Naive thymus-derived CD4-positive, alpha-beta T cell (primary cell): ENCODE data around the gene ADAM12. TPM values are rescaled to one million over a fixed set of nuclear protein-coding genes. Genes with fewer than 3 reads are reported as not detected.

Experiments
- ATAC-seq: fragments of 150-1000 bp; cut with Tn5 transposase; 2 replicates; pipeline ENCODE4 v1.10.0; 2021; ENCODE audit warnings: mild to moderate bottlenecking, moderate library complexity
- CTCF ChIA-PET: fragments of 350-600 bp; sonication (Branson Sonifier 250); formaldehyde crosslinking; loops from one replicate; lab custom pipeline; 2021; ENCODE audit warnings: antibody characterized with exemption; lab: Charles Lee
- POLR2A ChIA-PET: fragments of 350-600 bp; sonication (Branson Sonifier 250); formaldehyde crosslinking; loops from one replicate; lab custom pipeline; 2021; ENCODE audit warnings: antibody characterized with exemption, inconsistent platforms; lab: Charles Lee
- DNase-seq, 9 donors: peaks; one replicate each; pipeline versions ENCODE4 v3.0.0 to v3.0.0-alpha.2; 2020 to 2022; ENCODE audit warnings: mixed read lengths in 1 of 9
- H3K27ac ChIP-seq: one replicate; pipeline ENCODE4 v1.7.0; 2013; ENCODE audit warnings: mild to moderate bottlenecking, low read depth, low read length, moderate library complexity
- H3K27me3 ChIP-seq, 2 donors: one replicate each; pipeline ENCODE4 v1.7.0; 2013; ENCODE audit warnings: low read length in 2 of 2, mild to moderate bottlenecking in 2 of 2, moderate library complexity in 2 of 2; ENCODE audit not compliant: control insufficient read depth in 2 of 2, insufficient read depth in 2 of 2
- H3K36me3 ChIP-seq, 3 experiments: 1 replicate in 2 of 3; 2 replicates in 1 of 3; pipeline ENCODE4 v1.7.0; 2013; ENCODE audit warnings: low read length in 3 of 3, mild to moderate bottlenecking in 3 of 3, moderate library complexity in 1 of 3; ENCODE audit not compliant: insufficient read depth in 3 of 3, control insufficient read depth in 2 of 3
- H3K4me1 ChIP-seq, 2 donors: one replicate each; pipeline ENCODE4 v1.7.0; 2013; ENCODE audit warnings: low read length in 2 of 2, mild to moderate bottlenecking in 2 of 2, moderate library complexity in 1 of 2; ENCODE audit not compliant: control insufficient read depth in 2 of 2, insufficient read depth in 2 of 2
- H3K4me3 ChIP-seq: 2 replicates; pipeline ENCODE4 v1.7.0; 2013; ENCODE audit warnings: mild to moderate bottlenecking, low read length
- H3K9me3 ChIP-seq, 3 experiments: 1 replicate in 2 of 3; 2 replicates in 1 of 3; pipeline ENCODE4 v1.7.0; 2013; ENCODE audit warnings: low read length in 3 of 3; ENCODE audit not compliant: control insufficient read depth in 2 of 3
- H3K27ac Mint-ChIP-seq, 9 donors: one replicate each; pipeline ENCODE4 v1.8.0; 2020 to 2022; ENCODE audit warnings: mixed read lengths in 9 of 9, mild to moderate bottlenecking in 8 of 9, moderate library complexity in 5 of 9, inconsistent platforms in 2 of 9
- H3K27me3 Mint-ChIP-seq, 5 donors: one replicate each; pipeline ENCODE4 v1.8.0; 2021 to 2022; ENCODE audit warnings: mixed read lengths in 5 of 5, mild to moderate bottlenecking in 1 of 5
- H3K36me3 Mint-ChIP-seq, 5 donors: one replicate each; pipeline ENCODE4 v1.8.0; 2020 to 2022; ENCODE audit warnings: mixed read lengths in 5 of 5, mild to moderate bottlenecking in 3 of 5, inconsistent platforms in 1 of 5
- H3K4me1 Mint-ChIP-seq, 7 donors: one replicate each; pipeline ENCODE4 v1.8.0; 2020 to 2022; ENCODE audit warnings: mixed read lengths in 7 of 7, mild to moderate bottlenecking in 3 of 7, inconsistent platforms in 1 of 7
- H3K4me3 Mint-ChIP-seq, 10 donors: one replicate each; pipeline ENCODE4 v1.8.0; 2020 to 2022; ENCODE audit warnings: mild to moderate bottlenecking in 10 of 10, mixed read lengths in 10 of 10, moderate library complexity in 6 of 10, inconsistent platforms in 2 of 10
- H3K9me3 Mint-ChIP-seq, 11 donors: one replicate each; pipeline ENCODE4 v1.8.0; 2020 to 2022; ENCODE audit warnings: mixed read lengths in 11 of 11, mild to moderate bottlenecking in 4 of 11, inconsistent platforms in 1 of 11, moderate library complexity in 1 of 11
- intact Hi-C, 2 donors: fragments of 100-400 bp; cut with micrococcal nuclease; formaldehyde crosslinking; loops; one replicate each; pipeline ENCODE4 v1.15.1; 2023
- polyA plus RNA-seq, 2 donors: library from polyadenylated mRNA; unstranded; fragments of 300-500 nt; fragmentation: Illumina TruSeq; gene quantifications; one replicate each; pipeline ENCODE4 v1.2.3, GENCODE V29; 2021
- total RNA-seq, 6 experiments: library from RNA in 5 of 6; stranded (reverse) in 5 of 6; gene quantifications; 1 replicate in 5 of 6; 2 replicates in 1 of 6; pipeline ENCODE4 v1.2.3 and lab custom pipeline; 2021 to 2026

Gene ADAM12
- total and polyA plus RNA-seq, 7 experiments from 2014 or later = 0.58 to 1.0 TPM; not detected in 5

DNA sequence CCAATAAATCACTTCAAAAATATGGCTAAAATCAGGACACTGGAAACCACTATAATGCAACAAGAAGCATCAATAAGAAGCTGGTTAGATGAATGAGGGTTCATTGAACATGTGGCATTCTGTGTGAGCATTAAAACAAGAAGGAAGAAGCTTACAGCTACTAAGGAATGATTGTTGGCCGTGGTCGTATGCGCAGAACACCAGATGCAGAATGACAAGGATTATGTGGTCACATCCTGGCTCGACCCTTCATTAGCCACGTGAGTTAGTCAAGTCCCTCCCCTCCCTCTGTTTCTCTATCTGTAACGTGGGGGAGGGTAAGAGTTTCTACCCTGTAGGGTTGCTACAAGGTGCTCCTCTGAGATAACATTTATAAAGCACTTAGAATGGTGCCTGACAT, 174.3 kb downstream of the ADAM12 start:
- Mint-ChIP-seq H3K9me3 (peaks cover 0 to 4% (median 0%) of the 10 kb centered on the region in 11 donors), H3K4me1 (no peaks in the 10 kb centered on the region), H3K27ac (no peak overlapping the region), H3K27me3 (peaks cover 0 to 37% (median 11%) of the 10 kb centered on the region in 5 donors), H3K4me3 (no peak overlapping the region), H3K36me3 (no peaks in the 10 kb centered on the region)
- intact Hi-C loops = no loop called here
- H3K27me3 ChIP-seq = no peaks in the 10 kb centered on the region
- H3K9me3 ChIP-seq = no peaks in the 10 kb centered on the region
- no peaks in the 10 kb centered on the region for H3K4me1 ChIP-seq
- no peak overlapping the region for H3K4me3 ChIP-seq
- POLR2A ChIA-PET = no interaction called here
- no peak for DNase-seq
- H3K27ac ChIP-seq = no peak overlapping the region
- CTCF ChIA-PET = no interaction called here
- no peaks in the 10 kb centered on the region for H3K36me3 ChIP-seq
- no peak for ATAC-seq

DNA sequence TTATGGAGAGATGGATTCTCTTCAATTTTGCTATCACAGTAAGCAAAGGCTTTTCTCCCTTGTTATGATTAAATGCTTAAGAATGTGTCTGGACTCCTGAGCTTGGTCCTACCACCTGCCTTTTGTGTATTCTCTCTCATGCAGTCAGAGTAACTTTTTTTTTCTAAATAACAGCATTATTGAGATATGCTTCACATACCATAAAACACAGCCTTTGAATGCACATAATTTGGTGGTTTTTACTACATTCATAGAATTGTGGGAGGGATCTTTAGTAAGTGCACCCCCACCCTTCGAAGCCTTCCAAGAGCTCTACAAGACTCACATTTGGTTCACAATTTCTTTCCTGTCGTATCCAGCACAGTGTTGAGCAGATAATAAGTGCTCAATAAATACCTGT, 175.5 kb downstream of the ADAM12 start:
- CTCF ChIA-PET = no interaction called here

DNA sequence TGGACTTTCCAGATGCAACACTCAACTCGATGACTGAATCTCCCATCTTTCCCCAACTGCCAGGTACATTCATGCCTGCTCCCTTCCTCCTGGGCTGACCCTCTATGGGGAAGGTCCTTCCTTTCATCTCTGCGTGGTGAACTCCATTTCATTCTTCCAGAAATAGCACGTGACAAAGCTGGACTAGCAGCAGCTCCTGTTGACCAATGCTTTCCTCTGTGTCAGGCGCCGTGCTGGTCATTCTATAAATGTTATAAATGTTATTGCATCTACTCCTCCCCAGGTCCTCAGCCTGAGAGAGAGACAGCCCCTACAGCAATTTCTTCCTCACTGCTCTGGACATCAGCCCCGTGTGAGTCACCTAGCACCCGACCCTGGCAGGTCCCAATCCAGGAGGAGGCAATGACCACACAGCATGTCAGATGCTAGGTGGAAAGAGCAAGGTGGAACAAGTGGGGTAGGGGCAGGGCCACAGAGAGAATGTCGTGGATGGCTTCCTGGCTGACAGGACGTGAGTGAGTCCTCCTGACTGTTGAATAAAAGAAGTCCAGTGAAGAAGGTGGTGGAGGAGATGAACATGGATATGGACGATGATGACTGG, 178.1 kb downstream of the ADAM12 start:
- DNase-seq (no peak), ATAC-seq (no peak)
- H3K27ac ChIP-seq = no peak overlapping the region
- H3K4me3 Mint-ChIP-seq = no peak overlapping the region
- no peaks in the 10 kb centered on the region for H3K36me3 Mint-ChIP-seq
- H3K27me3 Mint-ChIP-seq = peaks cover 0 to 35% (median 15%) of the 10 kb centered on the region in 5 donors
- H3K4me3 ChIP-seq = no peak overlapping the region
- H3K4me1 ChIP-seq = no peaks in the 10 kb centered on the region
- ChIA-PET CTCF (no interaction called here), POLR2A (no interaction called here)
- H3K36me3 ChIP-seq = no peaks in the 10 kb centered on the region
- no peaks in the 10 kb centered on the region for H3K4me1 Mint-ChIP-seq
- no peak overlapping the region for H3K27ac Mint-ChIP-seq
- peaks cover 0 to 3% (median 0%) of the 10 kb centered on the region in 11 donors for H3K9me3 Mint-ChIP-seq
- H3K27me3 ChIP-seq = no peaks in the 10 kb centered on the region
- H3K9me3 ChIP-seq = no peaks in the 10 kb centered on the region
- intact Hi-C loops = no loop called here

More for the DNA sequence above, 175.5 kb downstream of the ADAM12 start:
- Histone ChIP-seq H3K4me1 (no peaks in the 10 kb centered on the region), H3K27ac (no peak overlapping the region), H3K36me3 (no peaks in the 10 kb centered on the region), H3K4me3 (no peak overlapping the region), H3K9me3 (no peaks in the 10 kb centered on the region), H3K27me3 (no peaks in the 10 kb centered on the region)
- Mint-ChIP-seq H3K27ac (no peak overlapping the region), H3K9me3 (peaks cover 0 to 4% (median 0%) of the 10 kb centered on the region in 11 donors), H3K27me3 (peaks cover 0 to 37% (median 15%) of the 10 kb centered on the region in 5 donors), H3K4me3 (no peak overlapping the region), H3K36me3 (no peaks in the 10 kb centered on the region), H3K4me1 (no peaks in the 10 kb centered on the region)
- ATAC-seq (no peak), DNase-seq (no peak)
- POLR2A ChIA-PET = no interaction called here
- intact Hi-C loops = no loop called here

DNA sequence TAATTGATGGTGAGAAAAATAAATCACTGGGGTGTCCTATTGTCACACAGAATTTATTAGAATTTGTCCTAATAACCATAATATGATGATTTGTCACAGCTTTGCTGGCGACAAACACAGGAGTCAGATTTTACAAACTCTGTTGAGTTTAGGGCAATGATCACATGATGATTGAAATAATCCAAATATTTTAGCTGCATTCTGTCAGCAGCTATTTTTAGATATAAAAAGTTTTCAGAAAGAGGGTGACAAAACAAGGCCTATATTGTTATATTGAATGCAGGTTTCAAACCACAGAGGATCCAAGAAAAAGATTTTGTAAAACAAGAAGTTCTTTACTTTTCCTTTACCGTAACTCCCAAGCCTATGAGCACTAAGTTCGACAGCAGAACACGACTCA, 178.8 kb downstream of the ADAM12 start:
- H3K27ac Mint-ChIP-seq = no peak overlapping the region
- intact Hi-C loops = no loop called here
- Histone ChIP-seq H3K4me1 (no peaks in the 10 kb centered on the region), H3K27ac (no peak overlapping the region), H3K36me3 (no peaks in the 10 kb centered on the region), H3K4me3 (no peak overlapping the region), H3K27me3 (no peaks in the 10 kb centered on the region), H3K9me3 (no peaks in the 10 kb centered on the region)
- ChIA-PET CTCF (no interaction called here), POLR2A (no interaction called here)
- H3K4me3 Mint-ChIP-seq = no peak overlapping the region
- H3K27me3 Mint-ChIP-seq = peaks cover 0 to 28% (median 15%) of the 10 kb centered on the region in 5 donors
- ATAC-seq = no peak
- no peaks in the 10 kb centered on the region for H3K36me3 Mint-ChIP-seq
- peaks cover 0 to 3% (median 0%) of the 10 kb centered on the region in 11 donors for H3K9me3 Mint-ChIP-seq
- no peaks in the 10 kb centered on the region for H3K4me1 Mint-ChIP-seq
- DNase-seq = no peak

DNA sequence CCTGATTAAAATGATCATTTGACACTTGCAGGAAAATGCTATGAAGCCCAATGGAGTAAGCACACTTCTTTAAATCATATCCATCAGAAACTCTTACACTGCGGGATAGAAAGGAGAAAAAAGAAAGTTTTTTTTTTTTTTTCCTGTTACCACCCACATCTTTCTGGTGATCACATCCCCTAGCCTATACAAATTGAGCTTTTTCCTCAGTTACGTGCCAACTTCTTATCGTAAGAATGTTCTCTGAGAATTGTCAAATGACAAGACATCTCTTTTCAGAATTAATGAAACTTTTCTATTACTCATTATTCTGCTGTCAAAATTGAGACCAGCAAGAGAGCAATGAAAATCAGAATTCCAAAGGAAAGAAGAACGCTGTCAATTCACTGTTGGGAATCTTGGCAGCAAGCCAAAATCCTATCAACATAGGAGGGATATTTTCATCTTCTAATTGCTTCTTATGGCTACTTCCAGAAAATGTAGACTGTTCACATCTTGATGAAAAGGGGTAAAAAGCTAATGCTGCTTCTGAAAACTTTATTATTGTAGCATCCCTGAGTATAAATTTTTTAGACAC, 179.5 kb downstream of the ADAM12 start:
- Mint-ChIP-seq H3K27me3 (peaks cover 0 to 23% (median 15%) of the 10 kb centered on the region in 5 donors), H3K9me3 (peaks cover 0 to 3% (median 0%) of the 10 kb centered on the region in 11 donors), H3K4me3 (no peak overlapping the region), H3K27ac (no peak overlapping the region), H3K36me3 (no peaks in the 10 kb centered on the region), H3K4me1 (no peaks in the 10 kb centered on the region)
- DNase-seq (no peak), ATAC-seq (no peak)
- Histone ChIP-seq H3K9me3 (no peaks in the 10 kb centered on the region), H3K4me1 (no peaks in the 10 kb centered on the region), H3K4me3 (no peak overlapping the region), H3K27ac (no peak overlapping the region), H3K36me3 (no peaks in the 10 kb centered on the region), H3K27me3 (no peaks in the 10 kb centered on the region)
- intact Hi-C loops = no loop called here
- ChIA-PET POLR2A (no interaction called here), CTCF (no interaction called here)

DNA sequence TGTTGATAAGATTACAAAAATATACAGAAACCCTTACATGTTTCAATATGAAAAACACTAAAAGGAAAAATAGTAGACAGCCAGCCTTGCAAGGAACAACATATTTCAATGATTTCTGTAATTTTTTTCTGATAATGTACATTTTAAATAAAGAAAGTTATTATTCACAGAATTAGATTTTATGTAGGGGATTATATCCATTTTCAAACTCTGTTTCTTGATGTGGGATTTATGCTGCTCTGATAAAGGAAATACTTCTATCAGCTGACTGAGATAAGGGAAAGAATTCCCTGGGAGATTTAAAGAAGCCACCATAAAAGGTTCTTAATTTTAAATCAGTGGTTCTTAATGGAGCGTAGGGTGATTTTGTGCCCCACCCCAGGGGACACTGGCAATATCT, 180.4 kb downstream of the ADAM12 start:
- Histone ChIP-seq H3K36me3 (no peaks in the 10 kb centered on the region), H3K4me3 (no peak overlapping the region), H3K4me1 (no peaks in the 10 kb centered on the region), H3K27ac (no peak overlapping the region), H3K9me3 (no peaks in the 10 kb centered on the region), H3K27me3 (no peaks in the 10 kb centered on the region)
- peaks cover 0 to 3% (median 0%) of the 10 kb centered on the region in 11 donors for H3K9me3 Mint-ChIP-seq
- peaks cover 0 to 19% (median 10%) of the 10 kb centered on the region in 5 donors for H3K27me3 Mint-ChIP-seq
- H3K4me1 Mint-ChIP-seq = no peaks in the 10 kb centered on the region
- CTCF ChIA-PET = no interaction called here
- H3K27ac Mint-ChIP-seq = no peak overlapping the region
- intact Hi-C loops = no loop called here
- no peak overlapping the region for H3K4me3 Mint-ChIP-seq
- DNase-seq (no peak), ATAC-seq (no peak)
- no peaks in the 10 kb centered on the region for H3K36me3 Mint-ChIP-seq
- POLR2A ChIA-PET = no interaction called here

DNA sequence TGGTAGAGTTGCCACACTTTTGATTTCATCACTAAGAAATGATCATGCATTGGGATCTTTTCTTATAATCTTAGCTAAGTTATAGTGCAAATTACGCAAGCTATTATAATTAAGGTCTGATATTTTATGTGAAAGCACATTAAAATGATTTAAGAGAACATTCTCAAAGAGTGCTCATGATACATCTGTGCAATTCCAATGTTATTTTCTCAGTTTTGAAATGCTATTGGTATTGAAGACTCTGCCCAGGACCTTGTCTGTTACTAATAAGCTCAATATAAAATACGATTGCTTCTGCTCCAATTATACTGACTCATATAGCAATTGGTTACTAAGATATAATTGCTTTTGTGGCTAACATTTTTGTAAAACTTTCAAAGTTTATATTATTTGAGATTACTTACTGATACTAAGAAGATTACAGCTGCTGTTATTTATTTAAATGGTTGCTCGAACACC, 180.9 kb downstream of the ADAM12 start:
- Histone ChIP-seq H3K4me3 (no peak overlapping the region), H3K27me3 (no peaks in the 10 kb centered on the region), H3K9me3 (no peaks in the 10 kb centered on the region), H3K4me1 (no peaks in the 10 kb centered on the region), H3K27ac (no peak overlapping the region), H3K36me3 (no peaks in the 10 kb centered on the region)
- intact Hi-C loops = no loop called here
- Mint-ChIP-seq H3K9me3 (peaks cover 0 to 3% (median 0%) of the 10 kb centered on the region in 11 donors), H3K36me3 (no peaks in the 10 kb centered on the region), H3K27me3 (peaks cover 0 to 19% (median 10%) of the 10 kb centered on the region in 5 donors), H3K4me1 (no peaks in the 10 kb centered on the region), H3K27ac (no peak overlapping the region), H3K4me3 (no peak overlapping the region)
- POLR2A ChIA-PET = no interaction called here
- CTCF ChIA-PET = no interaction called here
- ATAC-seq = no peak
- DNase-seq = no peak
